OCI-LY1 (cell line): ENCODE data around the gene EIF6.
A peak's percentile ranks its signal among the peaks of the same experiment; 100 is the strongest.

Experiments
- H2AFZ ChIP-seq: fragments of 200-600 bp; sonication (generic), shearing (Covaris generic); 2 replicates; pipeline ENCODE4 v1.6.0; 2014; ENCODE audit warnings: antibody characterized with exemption, mild to moderate bottlenecking, low read length
- H3F3A ChIP-seq: fragments of 200-600 bp; sonication (generic), shearing (Covaris generic); 2 replicates; pipeline ENCODE4 v1.6.0; 2014; ENCODE audit warnings: mild to moderate bottlenecking, antibody characterized with exemption, low read length, moderate library complexity; ENCODE audit not compliant: insufficient read depth
- H3K27ac ChIP-seq: fragments of 200-600 bp; sonication (generic); 2 replicates; pipeline ENCODE4 v1.5.1; 2014; ENCODE audit warnings: low read length, mixed run types, mild to moderate bottlenecking, low read depth; ENCODE audit not compliant: poor library complexity, severe bottlenecking
- H3K27me3 ChIP-seq: fragments of 200-600 bp; sonication (generic); 2 replicates; pipeline ENCODE4 v1.6.0; 2014; ENCODE audit warnings: antibody characterized with exemption, mild to moderate bottlenecking, low read length, moderate library complexity; ENCODE audit not compliant: insufficient read depth
- H3K36me3 ChIP-seq: fragments of 200-600 bp; sonication (generic); 2 replicates; pipeline ENCODE4 v1.6.1; 2014; ENCODE audit warnings: mild to moderate bottlenecking, antibody characterized with exemption, low read length, moderate library complexity, mixed read lengths; ENCODE audit not compliant: insufficient read depth
- H3K4me1 ChIP-seq: fragments of 200-600 bp; sonication (generic); 2 replicates; pipeline ENCODE4 v1.5.1; 2014; ENCODE audit warnings: mild to moderate bottlenecking, low read length, moderate library complexity; ENCODE audit not compliant: insufficient read depth, severe bottlenecking
- H3K4me2 ChIP-seq: fragments of 200-600 bp; sonication (generic), shearing (Covaris generic); 2 replicates; pipeline ENCODE4 v1.6.1; 2014; ENCODE audit warnings: low read length
- H3K4me3 ChIP-seq: fragments of 200-600 bp; sonication (generic); 2 replicates; pipeline ENCODE4 v1.5.1; 2014; ENCODE audit warnings: low read length, low read depth, mild to moderate bottlenecking, mixed read lengths; ENCODE audit not compliant: poor library complexity, severe bottlenecking
- H3K79me2 ChIP-seq: fragments of 200-600 bp; shearing (Covaris generic); 2 replicates; pipeline ENCODE4 v1.6.1; 2016; ENCODE audit warnings: mixed run types, low read length, mixed read lengths; ENCODE audit not compliant: insufficient read depth
- H3K9ac ChIP-seq: fragments of 200-600 bp; sonication (generic), shearing (Covaris generic); 2 replicates; pipeline ENCODE4 v1.6.1; 2014; ENCODE audit warnings: mild to moderate bottlenecking, low read length, mixed read lengths
- H3K9me2 ChIP-seq: fragments of 200-600 bp; sonication (generic), shearing (Covaris generic); 2 replicates; pipeline ENCODE4 v1.6.1; 2014; ENCODE audit warnings: low read depth, mild to moderate bottlenecking, low read length, mixed read lengths
- H3K9me3 ChIP-seq: fragments of 200-600 bp; shearing (Covaris generic); 2 replicates; pipeline ENCODE4 v1.6.1; 2014; ENCODE audit warnings: low read length, mixed read lengths
- H4K20me1 ChIP-seq: fragments of 200-600 bp; sonication (generic), shearing (Covaris generic); 2 replicates; pipeline ENCODE4 v1.6.0; 2016; ENCODE audit warnings: mild to moderate bottlenecking, low read length; ENCODE audit not compliant: insufficient read depth
- CTCF ChIP-seq: fragments of 200-600 bp; sonication (generic), shearing (Covaris generic); IDR thresholded peaks from 2 replicates; pipeline ENCODE4 v1.5.1; 2017; ENCODE audit warnings: mild to moderate bottlenecking, antibody characterized with exemption, low read length, moderate library complexity, mixed read lengths
- EZH2 ChIP-seq: fragments of 200-600 bp; sonication (generic), shearing (Covaris generic); IDR thresholded peaks from 2 replicates; pipeline ENCODE4 v1.8.0; 2017; ENCODE audit warnings: borderline replicate concordance, mixed run types, mild to moderate bottlenecking, antibody characterized with exemption, low read length, moderate library complexity, mixed read lengths

Gene EIF6

DNA sequence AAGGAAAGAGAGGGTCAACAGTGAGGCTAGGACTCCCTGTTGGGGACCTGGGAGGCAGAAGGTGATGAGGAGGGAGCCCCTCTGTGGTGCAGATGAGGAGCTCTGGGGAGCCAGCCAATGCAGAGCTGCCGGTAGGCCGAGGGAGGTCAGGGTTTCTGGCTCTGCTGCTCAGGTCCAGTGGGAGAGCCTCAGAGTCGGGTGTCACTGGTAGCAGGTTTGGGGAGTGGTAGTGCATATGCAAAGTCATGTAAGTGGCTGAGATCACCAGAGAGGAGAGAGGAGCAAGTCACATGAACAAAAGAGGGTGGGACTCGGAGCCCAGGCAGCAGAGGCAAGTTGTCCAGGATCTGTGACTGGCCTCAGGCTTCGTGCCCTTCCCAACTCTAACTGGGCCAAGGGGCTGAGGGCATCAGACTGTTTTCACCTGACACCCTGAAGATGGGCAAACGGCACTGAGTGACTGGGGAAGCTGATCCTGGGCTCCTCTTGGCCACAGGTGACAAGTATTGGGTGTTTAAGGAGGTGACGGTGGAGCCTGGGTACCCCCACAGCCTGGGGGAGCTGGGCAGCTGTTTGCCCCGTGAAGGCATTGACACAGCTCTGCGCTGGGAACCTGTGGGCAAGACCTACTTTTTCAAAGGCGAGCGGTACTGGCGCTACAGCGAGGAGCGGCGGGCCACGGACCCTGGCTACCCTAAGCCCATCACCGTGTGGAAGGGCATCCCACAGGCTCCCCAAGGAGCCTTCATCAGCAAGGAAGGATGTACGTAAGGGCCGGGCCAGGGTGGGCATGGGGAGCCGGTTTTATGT lies 13.3 kb downstream of the EIF6 start:
- H2AFZ ChIP-seq = no peak overlapping the region
- H3K27me3 ChIP-seq = no peaks in the 10 kb centered on the region
- no peaks in the 10 kb centered on the region for H3K9me3 ChIP-seq
- 0 out of 2 replicates have a peak, but pooled peaks cover 5% of the 10 kb centered on the region for H3K36me3 ChIP-seq
- H3K9me2 ChIP-seq = no peaks in the 10 kb centered on the region
- H3K79me2 ChIP-seq = no peaks in the 10 kb centered on the region
- no peak overlapping the region for H3K4me3 ChIP-seq
- H3K9ac ChIP-seq = no peak overlapping the region
- H3K4me1 ChIP-seq = peaks cover 1% of the 10 kb centered on the region
- H3K27ac ChIP-seq = no peak overlapping the region
- no peak overlapping the region for H3K4me2 ChIP-seq
- no peak for TF ChIP-seq EZH2
- TF ChIP-seq CTCF = no peak
- H3F3A ChIP-seq = no peaks in the 10 kb centered on the region
- no peaks in the 10 kb centered on the region for H4K20me1 ChIP-seq

GRCh38 chr20:35270021-35270902 lies 14.3 kb downstream of the EIF6 start:
- Histone ChIP-seq H3K36me3 (no peaks in the 10 kb centered on the region), H3F3A (no peaks in the 10 kb centered on the region), H3K4me3 (no peak overlapping the region), H3K9me2 (no peaks in the 10 kb centered on the region), H3K4me1 (no peaks in the 10 kb centered on the region), H3K4me2 (no peak overlapping the region), H3K9me3 (no peaks in the 10 kb centered on the region), H3K79me2 (no peaks in the 10 kb centered on the region), H3K9ac (no peak overlapping the region), H3K27ac (no peak overlapping the region), H4K20me1 (no peaks in the 10 kb centered on the region), H3K27me3 (no peaks in the 10 kb centered on the region), H2AFZ (no peak overlapping the region)
- TF ChIP-seq EZH2 (no peak), CTCF (no peak)

- Histone ChIP-seq H2AFZ (no peak overlapping the region), H3K9ac (no peak overlapping the region), H3K36me3 (no peaks in the 10 kb centered on the region), H3K27ac (no peak overlapping the region), H3K4me2 (no peak overlapping the region), H3K4me1 (no peaks in the 10 kb centered on the region), H3K27me3 (no peaks in the 10 kb centered on the region), H3K79me2 (no peaks in the 10 kb centered on the region), H3F3A (no peaks in the 10 kb centered on the region), H3K4me3 (no peak overlapping the region), H3K9me3 (no peaks in the 10 kb centered on the region), H3K9me2 (no peaks in the 10 kb centered on the region), H4K20me1 (no peaks in the 10 kb centered on the region)
- peak; percentile 86 for TF ChIP-seq CTCF
- TF ChIP-seq EZH2 = no peak
These were observed 15.4 kb downstream of the EIF6 start for GRCh38 chr20:35269055-35269781.
